Measurements from ENCODE around the gene ZNF688. TPM values are rescaled to one million over a fixed set of nuclear protein-coding genes. Genes with fewer than 3 reads are reported as not detected.

Gene ZNF688
- total RNA-seq (2012; rRNA removed) = 3.8 and 11.4 TPM in 2 replicates

GRCh38 chr16:30571445-30572322 lies at the start of gene ZNF688:
Gene ZNF688 (minus strand): TSS chr16:30571714. CDS start chr16:30571629, 85 bp downstream.
- Histone ChIP-seq H3K9ac (ENCODE audit: low read depth, low read length) (peak within 1 kb of the TSS; percentile 89), H3K36me3 (ENCODE audit: insufficient read depth, low read length) (no peaks in the 10 kb centered on the region), H3K27me3 (ENCODE audit: control insufficient read depth, insufficient read depth, low read length) (no peaks in the 10 kb centered on the region), H3K9me3 (replicated peaks; ENCODE audit: low read length) (no peaks in the 10 kb centered on the region), H3K4me3 (ENCODE audit: low read length) (peak within 1 kb of the TSS; percentile 81), H3K4me1 (ENCODE audit: control insufficient read depth, insufficient read depth, low read length) (peaks cover 17% of the 10 kb centered on the region), H3K4me2 (ENCODE audit: low read length) (peak within 1 kb of the TSS; percentile 97)

- Histone ChIP-seq H3K27me3 (ENCODE audit: control insufficient read depth, insufficient read depth, low read length) (no peaks in the 10 kb centered on the region), H3K9ac (ENCODE audit: low read depth, low read length) (no peak overlapping the region), H3K4me2 (ENCODE audit: low read length) (no peak overlapping the region), H3K9me3 (replicated peaks; ENCODE audit: low read length) (peaks cover 6% of the 10 kb centered on the region), H3K4me3 (ENCODE audit: low read length) (no peak overlapping the region), H3K36me3 (ENCODE audit: insufficient read depth, low read length) (no peaks in the 10 kb centered on the region), H3K4me1 (ENCODE audit: control insufficient read depth, insufficient read depth, low read length) (peaks cover 4% of the 10 kb centered on the region)
Observed at GRCh38 chr16:30620169-30620568, 48.7 kb upstream of the ZNF688 start.

- Histone ChIP-seq H3K4me3 (ENCODE audit: low read length) (no peak overlapping the region), H3K4me2 (ENCODE audit: low read length) (no peak overlapping the region)
Observed at GRCh38 chr16:30619638-30620037, 48.1 kb upstream of the ZNF688 start.

GRCh38 chr16:30619202-30619601 lies 47.7 kb upstream of the ZNF688 start:
- H3K4me3 ChIP-seq (ENCODE audit: low read length) = no peak overlapping the region
- H3K9me3 ChIP-seq (replicated peaks; ENCODE audit: low read length) = peaks cover 5% of the 10 kb centered on the region
- no peak overlapping the region for H3K9ac ChIP-seq (ENCODE audit: low read depth, low read length)
- H3K4me2 ChIP-seq (ENCODE audit: low read length) = no peak overlapping the region
- peaks cover 4% of the 10 kb centered on the region for H3K4me1 ChIP-seq (ENCODE audit: control insufficient read depth, insufficient read depth, low read length)
- H3K27me3 ChIP-seq (ENCODE audit: control insufficient read depth, insufficient read depth, low read length) = no peaks in the 10 kb centered on the region
- H3K36me3 ChIP-seq (ENCODE audit: insufficient read depth, low read length) = no peaks in the 10 kb centered on the region

More at GRCh38 chr16:30619638-30620037, 48.1 kb upstream of the ZNF688 start:
- Histone ChIP-seq H3K27me3 (ENCODE audit: control insufficient read depth, insufficient read depth, low read length) (no peaks in the 10 kb centered on the region), H3K9ac (ENCODE audit: low read depth, low read length) (no peak overlapping the region), H3K36me3 (ENCODE audit: insufficient read depth, low read length) (no peaks in the 10 kb centered on the region), H3K9me3 (replicated peaks; ENCODE audit: low read length) (peaks cover 6% of the 10 kb centered on the region), H3K4me1 (ENCODE audit: control insufficient read depth, insufficient read depth, low read length) (peaks cover 4% of the 10 kb centered on the region)

- Histone ChIP-seq H3K4me1 (ENCODE audit: control insufficient read depth, insufficient read depth, low read length) (no peaks in the 10 kb centered on the region), H3K9me3 (replicated peaks; ENCODE audit: low read length) (no peaks in the 10 kb centered on the region), H3K36me3 (ENCODE audit: insufficient read depth, low read length) (no peaks in the 10 kb centered on the region), H3K4me2 (ENCODE audit: low read length) (no peak overlapping the region), H3K4me3 (ENCODE audit: low read length) (no peak overlapping the region), H3K27me3 (ENCODE audit: control insufficient read depth, insufficient read depth, low read length) (no peaks in the 10 kb centered on the region), H3K9ac (ENCODE audit: low read depth, low read length) (no peak overlapping the region)
Observed at GRCh38 chr16:30615358-30616091, 44.0 kb upstream of the ZNF688 start.

GRCh38 chr16:30609926-30610839 lies 38.7 kb upstream of the ZNF688 start, which contains the start of gene ZNF689:
Gene ZNF689 (minus strand): TSS chr16:30610389. CDS start chr16:30610041, 348 bp downstream.
- Histone ChIP-seq H3K4me2 (ENCODE audit: low read length) (peak within 1 kb of the TSS; percentile 94), H3K4me1 (ENCODE audit: control insufficient read depth, insufficient read depth, low read length) (peaks cover 9% of the 10 kb centered on the region), H3K36me3 (ENCODE audit: insufficient read depth, low read length) (peaks cover 11% of the 10 kb centered on the region), H3K9ac (ENCODE audit: low read depth, low read length) (peak within 1 kb of the TSS; percentile 98), H3K9me3 (replicated peaks; ENCODE audit: low read length) (no peaks in the 10 kb centered on the region), H3K4me3 (ENCODE audit: low read length) (peak within 1 kb of the TSS; percentile 84), H3K27me3 (ENCODE audit: control insufficient read depth, insufficient read depth, low read length) (no peaks in the 10 kb centered on the region)

GRCh38 chr16:30609002-30609925 lies 37.8 kb upstream of the ZNF688 start:
- H3K4me3 ChIP-seq (ENCODE audit: low read length) = peak overlapping the region; percentile 84

GRCh38 chr16:30606004-30606403 lies 34.5 kb upstream of the ZNF688 start:
- Histone ChIP-seq H3K4me2 (ENCODE audit: low read length) (no peak overlapping the region), H3K9me3 (replicated peaks; ENCODE audit: low read length) (no peaks in the 10 kb centered on the region), H3K27me3 (ENCODE audit: control insufficient read depth, insufficient read depth, low read length) (no peaks in the 10 kb centered on the region), H3K4me3 (ENCODE audit: low read length) (no peak overlapping the region), H3K4me1 (ENCODE audit: control insufficient read depth, insufficient read depth, low read length) (peaks cover 18% of the 10 kb centered on the region), H3K36me3 (ENCODE audit: insufficient read depth, low read length) (peaks cover 30% of the 10 kb centered on the region), H3K9ac (ENCODE audit: low read depth, low read length) (no peak overlapping the region)

More at GRCh38 chr16:30609002-30609925, 37.8 kb upstream of the ZNF688 start:
- Histone ChIP-seq H3K4me2 (ENCODE audit: low read length) (peak overlapping the region; percentile 94), H3K9me3 (replicated peaks; ENCODE audit: low read length) (no peaks in the 10 kb centered on the region), H3K27me3 (ENCODE audit: control insufficient read depth, insufficient read depth, low read length) (no peaks in the 10 kb centered on the region), H3K4me1 (ENCODE audit: control insufficient read depth, insufficient read depth, low read length) (peaks cover 9% of the 10 kb centered on the region), H3K9ac (ENCODE audit: low read depth, low read length) (peak overlapping the region; percentile 98), H3K36me3 (ENCODE audit: insufficient read depth, low read length) (peaks cover 20% of the 10 kb centered on the region)

- Histone ChIP-seq H3K4me1 (ENCODE audit: control insufficient read depth, insufficient read depth, low read length) (peaks cover 18% of the 10 kb centered on the region), H3K36me3 (ENCODE audit: insufficient read depth, low read length) (peaks cover 30% of the 10 kb centered on the region), H3K4me3 (ENCODE audit: low read length) (no peak overlapping the region), H3K27me3 (ENCODE audit: control insufficient read depth, insufficient read depth, low read length) (no peaks in the 10 kb centered on the region), H3K4me2 (ENCODE audit: low read length) (no peak overlapping the region), H3K9me3 (replicated peaks; ENCODE audit: low read length) (no peaks in the 10 kb centered on the region), H3K9ac (ENCODE audit: low read depth, low read length) (no peak overlapping the region)
Observed at GRCh38 chr16:30605158-30605557, 33.6 kb upstream of the ZNF688 start.

- Histone ChIP-seq H3K4me2 (ENCODE audit: low read length) (no peak overlapping the region), H3K36me3 (ENCODE audit: insufficient read depth, low read length) (peaks cover 30% of the 10 kb centered on the region), H3K9ac (ENCODE audit: low read depth, low read length) (no peak overlapping the region), H3K9me3 (replicated peaks; ENCODE audit: low read length) (no peaks in the 10 kb centered on the region), H3K27me3 (ENCODE audit: control insufficient read depth, insufficient read depth, low read length) (no peaks in the 10 kb centered on the region), H3K4me3 (ENCODE audit: low read length) (no peak overlapping the region), H3K4me1 (ENCODE audit: control insufficient read depth, insufficient read depth, low read length) (peaks cover 16% of the 10 kb centered on the region)
Observed at GRCh38 chr16:30604316-30604947, 32.9 kb upstream of the ZNF688 start.

All from skeletal muscle satellite cell (primary cell).